ENCODE measurements around the gene GNB1.

GNB1 gene

DNA sequence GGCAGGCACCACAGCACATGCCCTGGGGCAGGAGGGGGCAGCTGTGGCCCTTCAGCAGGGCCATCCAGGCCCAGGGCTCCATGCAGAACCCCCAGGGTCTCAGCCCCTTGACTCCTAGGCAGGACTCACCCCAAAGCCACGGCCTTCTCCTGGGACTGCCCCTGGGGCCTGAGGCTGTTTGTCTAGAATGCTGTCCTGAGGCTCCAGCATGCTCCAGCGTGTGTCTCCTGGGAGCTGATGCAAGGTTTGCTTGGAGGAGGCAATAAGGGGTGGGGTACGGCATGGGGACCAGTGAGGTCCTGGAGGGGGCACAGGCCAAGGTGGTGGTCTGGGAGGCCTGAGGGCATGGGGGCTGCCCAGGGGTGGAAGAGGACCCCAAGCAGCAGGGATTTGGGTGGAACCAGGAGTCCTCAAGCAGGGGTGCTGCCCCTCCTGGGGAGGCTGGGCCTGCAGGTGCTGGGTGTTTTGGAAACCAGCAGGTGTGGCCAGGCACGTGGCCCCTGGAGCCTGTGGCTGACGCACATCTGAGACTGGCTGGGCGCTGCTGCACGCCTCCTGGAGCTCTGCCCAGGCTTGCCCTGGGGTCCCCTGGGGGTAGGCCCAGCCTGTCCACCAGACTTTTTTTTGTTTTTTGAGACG, 16.3 kb upstream of the GNB1 start:
- no peak for DNase-seq

GRCh38 chr1:1906185-1907097, 15.6 kb upstream of the GNB1 start:
- DNase-seq, result peak; percentile 88

- no peak for DNase-seq
Measured at GRCh38 chr1:1903224-1903623, 12.3 kb upstream of the GNB1 start.

GRCh38 chr1:1901641-1902294, 10.9 kb upstream of the GNB1 start:
- no peak for DNase-seq

- no peak for DNase-seq
Measured at GRCh38 chr1:1900883-1901640, 10.2 kb upstream of the GNB1 start.

GRCh38 chr1:1899967-1900327, 9.1 kb upstream of the GNB1 start:
- no peak for DNase-seq

DNA sequence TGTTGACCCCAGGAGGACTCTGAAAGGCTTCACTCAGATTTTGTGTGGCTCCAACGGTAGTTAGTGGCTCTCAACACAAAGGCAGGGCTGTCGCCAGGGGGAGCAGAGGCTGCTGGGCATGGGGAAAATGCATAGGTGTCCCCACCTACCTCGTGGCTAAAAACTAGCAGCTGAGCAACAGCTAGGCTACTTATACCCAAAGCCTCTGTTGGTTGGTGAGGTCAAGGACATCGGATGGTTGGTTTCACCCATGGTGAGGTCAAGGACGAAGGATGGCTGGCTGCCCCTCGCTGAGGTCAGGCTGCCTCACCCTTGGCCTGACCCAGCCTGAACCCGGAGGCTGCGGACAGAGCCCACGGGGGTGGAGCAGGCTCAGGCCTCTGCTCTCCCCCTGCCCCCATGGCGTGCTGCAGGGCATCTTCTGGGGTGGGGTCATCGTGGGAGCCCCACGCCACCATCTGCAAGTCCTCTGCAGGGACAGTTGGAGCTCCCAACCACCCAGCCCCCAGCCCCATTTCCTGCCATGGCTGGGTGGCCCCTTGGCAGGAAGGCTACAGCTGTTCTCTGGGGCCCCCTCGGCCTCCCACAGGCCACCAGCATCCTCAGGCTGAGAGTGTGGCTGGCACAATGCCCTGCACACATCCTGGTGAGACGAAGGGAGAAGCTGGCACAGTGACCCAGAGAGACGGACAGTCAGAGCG, 8.5 kb upstream of the GNB1 start:
- DNase-seq, result peak; percentile 37

DNA sequence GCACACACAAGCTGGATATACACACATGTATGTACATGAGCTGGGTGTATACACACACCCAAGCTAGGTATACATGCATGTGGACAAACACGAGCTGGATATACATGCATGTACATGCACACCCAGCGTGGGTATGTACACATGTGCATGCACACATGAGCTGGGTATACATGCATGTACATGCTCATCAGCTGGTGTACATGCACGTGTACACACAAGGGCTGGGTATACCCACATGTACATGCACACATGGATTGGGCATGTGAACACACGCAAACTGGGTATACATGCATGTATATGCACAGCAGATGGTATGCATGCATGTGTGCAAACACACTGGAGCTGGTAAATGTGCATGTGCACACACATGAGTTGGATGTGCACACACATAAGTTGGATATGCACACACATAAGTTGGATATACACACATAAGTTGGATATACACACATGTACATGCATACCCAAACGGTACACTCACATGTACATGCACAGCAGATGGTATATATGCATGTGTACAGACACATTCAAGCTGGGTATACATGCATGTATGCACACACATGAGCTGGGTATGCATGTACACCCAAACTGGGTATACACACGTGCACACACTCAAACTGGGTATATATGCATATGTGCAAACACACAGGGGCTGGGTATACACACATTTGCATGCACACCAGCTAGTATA, 7.5 kb upstream of the GNB1 start:
- DNase-seq, result no peak

DNA sequence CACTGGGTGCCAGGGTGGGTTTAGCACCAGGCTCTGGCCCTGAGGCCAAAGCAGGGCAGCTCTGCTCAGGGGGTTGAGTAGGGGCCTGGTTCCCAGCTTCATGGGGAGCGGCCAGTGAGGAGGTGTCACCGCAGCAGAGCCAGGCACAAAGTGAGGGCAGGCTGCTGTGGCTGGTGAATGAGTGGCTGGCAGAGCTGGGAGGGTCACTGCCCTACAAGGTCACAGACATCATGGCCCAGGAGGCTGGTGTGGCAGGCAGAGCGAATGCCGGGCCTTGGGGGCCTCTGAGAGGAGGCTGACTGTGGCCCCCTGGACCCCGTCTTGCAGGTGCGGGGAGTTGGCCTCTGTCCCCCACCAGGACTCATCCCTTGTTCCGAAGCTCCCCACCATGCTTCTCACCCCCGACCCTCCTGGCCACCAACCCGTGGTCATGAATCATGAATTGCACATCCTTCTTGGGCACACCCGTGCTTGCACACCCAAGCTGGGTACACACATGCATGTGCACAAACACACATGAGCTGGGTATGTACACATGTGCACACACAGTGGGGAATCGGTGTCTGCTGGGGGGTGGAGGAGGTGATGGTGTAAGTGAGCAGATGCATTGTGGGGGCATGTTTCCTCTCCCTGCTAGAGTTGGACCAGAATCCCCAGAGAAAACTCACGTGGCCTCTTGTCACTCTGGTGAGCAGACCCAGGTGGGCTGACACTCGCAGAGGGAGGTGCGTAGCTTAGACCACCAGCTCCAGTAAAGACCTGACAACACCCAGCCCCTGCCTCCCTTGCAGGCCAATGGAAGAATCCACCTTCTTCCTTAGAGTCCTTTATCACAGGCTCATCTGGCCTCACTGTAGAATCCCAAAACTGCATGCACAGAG, 4.8 kb upstream of the GNB1 start:
- DNase-seq, result no peak

- no peak for DNase-seq
Measured at GRCh38 chr1:1895060-1895418, 4.2 kb upstream of the GNB1 start.

- DNase-seq, result no peak
Measured at GRCh38 chr1:1894354-1895059, 3.6 kb upstream of the GNB1 start.

DNA sequence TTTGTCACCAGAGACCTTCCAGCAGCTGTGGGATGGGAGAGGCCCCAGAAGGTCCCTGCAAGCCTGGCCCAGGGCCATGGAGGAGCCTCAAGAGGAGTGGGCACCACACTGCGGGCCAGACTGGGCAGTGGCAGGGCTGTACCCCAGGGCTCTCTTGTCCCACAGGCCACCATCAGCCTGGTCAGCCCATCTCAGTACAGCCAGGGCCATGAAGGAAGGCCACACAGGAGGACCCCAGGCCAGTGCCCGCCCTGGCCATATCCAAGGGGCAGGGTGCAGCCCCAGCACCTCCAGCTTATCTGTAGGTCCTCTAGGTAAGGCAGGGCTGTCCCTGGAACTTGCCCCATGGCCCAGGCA, 3.1 kb upstream of the GNB1 start:
- no peak for DNase-seq

- DNase-seq, result no peak
Measured at GRCh38 chr1:1893291-1893985, 2.6 kb upstream of the GNB1 start.

DNA sequence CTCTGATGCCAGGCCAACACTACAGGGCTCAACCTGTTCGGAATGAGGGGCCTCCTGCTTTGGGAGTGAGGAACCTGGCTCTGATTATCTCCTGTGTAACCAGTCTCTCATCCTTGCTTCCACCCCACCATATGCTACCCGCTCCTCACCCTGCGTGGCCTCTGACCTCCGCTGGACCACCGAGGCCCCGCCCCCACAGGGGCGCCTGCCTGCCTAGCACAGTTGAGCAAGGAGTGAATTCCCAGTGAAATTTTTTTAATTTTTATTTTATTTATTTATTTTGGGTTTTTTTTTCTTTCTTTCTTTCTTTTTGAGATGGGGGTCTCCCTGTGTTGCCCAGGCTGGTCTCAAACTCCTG, 1.9 kb upstream of the GNB1 start:
- no peak for DNase-seq

- no peak for DNase-seq
Measured at GRCh38 chr1:1892079-1892762, 1.3 kb upstream of the GNB1 start.

DNA sequence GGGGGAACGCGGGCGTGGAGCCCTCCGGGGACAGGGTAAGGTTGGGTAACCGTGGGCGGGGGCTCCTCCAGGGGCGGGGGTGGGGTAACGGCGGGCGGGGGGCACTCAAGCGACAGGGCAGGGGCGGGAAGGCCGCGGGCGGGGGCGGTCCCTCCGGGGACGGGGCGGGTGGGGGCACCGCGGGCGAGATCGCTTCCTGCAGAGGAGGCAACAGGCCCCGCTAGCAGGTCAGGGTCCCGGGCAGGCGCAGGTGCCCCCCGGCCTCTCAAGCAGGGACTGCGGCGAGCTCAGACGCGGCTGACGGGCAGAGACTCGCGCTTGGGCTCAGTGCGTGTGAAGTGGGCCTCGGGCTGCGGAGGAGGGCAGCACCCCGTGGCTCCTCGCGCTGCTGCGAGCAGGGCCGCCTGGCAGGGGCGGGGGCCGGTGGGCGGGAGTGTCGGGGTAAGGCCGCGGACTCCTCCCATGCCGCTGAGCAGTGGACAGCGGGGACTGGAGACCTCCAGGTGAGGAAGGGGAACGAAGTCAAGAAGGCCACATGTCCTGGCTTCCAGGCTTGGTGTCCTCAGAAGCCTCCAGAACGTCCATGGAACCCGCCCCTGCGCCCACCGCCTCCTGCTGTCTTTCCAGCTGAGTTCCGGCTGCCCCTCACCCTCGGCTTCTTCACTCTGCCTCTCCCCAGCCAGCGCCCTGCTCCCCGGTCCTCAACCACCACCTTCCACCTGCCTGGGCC, 627 bp upstream of the GNB1 start:
- DNase-seq, result peak; percentile 73

- no peak for DNase-seq
Measured at GRCh38 chr1:1889847-1890505, 911 bp downstream of the GNB1 start.

Measured in 8988T (cell line).